Gastrocnemius medialis (tissue), 4 donors: ENCODE results near the gene MYH8.

ENCODE experiments used
- POLR2A ChIP-seq, 2 donors: fragments of 450-650 bp; IDR thresholded peaks; one replicate each; pipeline ENCODE4 v1.6.1; 2017; ENCODE audit warnings: antibody characterized with exemption in 2 of 2, mild to moderate bottlenecking in 2 of 2, moderate library complexity in 2 of 2
- TF ChIP-seq, protein P1 (sequence below), 5 experiments: fragments of 450-650 bp in 3 of 5; fragments of 200-600 bp in 2 of 5; sonication (generic) in 2 of 5; IDR thresholded peaks in 4 of 5; conservative IDR thresholded peaks in 1 of 5; 1 replicate in 4 of 5; 2 replicates in 1 of 5; pipeline ENCODE4 v1.5.1; 2016 to 2019; ENCODE audit warnings: antibody characterized with exemption in 5 of 5, mild to moderate bottlenecking in 3 of 5, moderate library complexity in 3 of 5

GRCh38 chr17:10415161-10415560 lies 6.6 kb downstream of the MYH8 start:
- TF ChIP-seq, protein P1, sequence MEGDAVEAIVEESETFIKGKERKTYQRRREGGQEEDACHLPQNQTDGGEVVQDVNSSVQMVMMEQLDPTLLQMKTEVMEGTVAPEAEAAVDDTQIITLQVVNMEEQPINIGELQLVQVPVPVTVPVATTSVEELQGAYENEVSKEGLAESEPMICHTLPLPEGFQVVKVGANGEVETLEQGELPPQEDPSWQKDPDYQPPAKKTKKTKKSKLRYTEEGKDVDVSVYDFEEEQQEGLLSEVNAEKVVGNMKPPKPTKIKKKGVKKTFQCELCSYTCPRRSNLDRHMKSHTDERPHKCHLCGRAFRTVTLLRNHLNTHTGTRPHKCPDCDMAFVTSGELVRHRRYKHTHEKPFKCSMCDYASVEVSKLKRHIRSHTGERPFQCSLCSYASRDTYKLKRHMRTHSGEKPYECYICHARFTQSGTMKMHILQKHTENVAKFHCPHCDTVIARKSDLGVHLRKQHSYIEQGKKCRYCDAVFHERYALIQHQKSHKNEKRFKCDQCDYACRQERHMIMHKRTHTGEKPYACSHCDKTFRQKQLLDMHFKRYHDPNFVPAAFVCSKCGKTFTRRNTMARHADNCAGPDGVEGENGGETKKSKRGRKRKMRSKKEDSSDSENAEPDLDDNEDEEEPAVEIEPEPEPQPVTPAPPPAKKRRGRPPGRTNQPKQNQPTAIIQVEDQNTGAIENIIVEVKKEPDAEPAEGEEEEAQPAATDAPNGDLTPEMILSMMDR (IDR thresholded peaks at IDR 0.05 in 4 of 5, conservative IDR thresholded peaks at IDR 0.05 in 1 of 5): no peak
- no peak for TF ChIP-seq POLR2A (IDR thresholded peaks at IDR 0.05)
